HG03280 (cell line): ENCODE data around the gene INAFM1.

Experiments used
- ATAC-seq: cut with Tn5 transposase; IDR thresholded peaks from one replicate; pipeline ENCODE4 v1.9.1; 2021; ENCODE audit warnings: mild to moderate bottlenecking, moderate library complexity; ENCODE audit not compliant: unreplicated experiment

Gene INAFM1

DNA sequence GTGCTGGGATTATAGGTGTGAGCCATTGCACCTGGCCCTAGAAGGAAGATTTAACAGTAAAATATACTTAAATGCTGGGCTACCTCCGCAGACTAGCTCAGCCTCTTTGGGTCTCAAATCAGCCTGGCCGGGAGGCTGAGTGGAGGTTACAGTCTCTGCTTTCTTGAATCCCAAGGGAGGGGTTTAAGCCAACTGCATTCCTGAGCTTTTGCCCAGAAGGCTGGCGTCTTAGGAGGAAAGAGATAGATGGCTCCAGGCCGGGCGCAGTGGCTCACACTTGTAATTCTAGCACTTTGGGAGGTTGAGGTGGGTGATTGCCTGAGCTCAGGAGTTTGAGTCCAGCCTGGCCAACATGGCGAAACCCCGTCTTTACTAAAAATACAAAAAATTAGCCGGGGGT is 34.4 kb downstream of the INAFM1 start:
- ATAC-seq = no peak

DNA sequence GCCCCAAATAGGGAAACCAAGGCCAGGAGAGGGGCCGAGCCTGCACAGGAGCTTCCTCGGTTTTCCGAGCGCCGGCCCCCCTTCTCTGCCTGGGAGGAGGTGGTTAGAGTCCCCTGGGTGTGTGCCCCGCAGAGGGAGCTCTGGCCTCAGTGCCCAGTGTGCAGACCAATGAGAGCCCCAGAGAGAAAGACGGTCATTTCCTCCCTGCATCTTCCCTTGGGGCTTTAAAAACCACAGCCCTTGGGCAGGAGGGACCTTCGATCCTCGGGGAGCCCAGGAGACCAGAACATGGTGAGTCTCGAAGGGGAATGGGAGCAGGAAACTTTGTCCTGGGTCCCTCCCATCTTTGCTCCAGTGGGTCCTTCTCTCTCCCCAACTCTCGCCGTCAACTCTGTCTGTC is 34.9 kb downstream of the INAFM1 start, which contains the start of gene C5AR1:
C5AR1 (plus strand) TSS at position 254 of the 400 bp plus-strand sequence; CDS start at position 289, 35 bp downstream.
- no peak for ATAC-seq

DNA sequence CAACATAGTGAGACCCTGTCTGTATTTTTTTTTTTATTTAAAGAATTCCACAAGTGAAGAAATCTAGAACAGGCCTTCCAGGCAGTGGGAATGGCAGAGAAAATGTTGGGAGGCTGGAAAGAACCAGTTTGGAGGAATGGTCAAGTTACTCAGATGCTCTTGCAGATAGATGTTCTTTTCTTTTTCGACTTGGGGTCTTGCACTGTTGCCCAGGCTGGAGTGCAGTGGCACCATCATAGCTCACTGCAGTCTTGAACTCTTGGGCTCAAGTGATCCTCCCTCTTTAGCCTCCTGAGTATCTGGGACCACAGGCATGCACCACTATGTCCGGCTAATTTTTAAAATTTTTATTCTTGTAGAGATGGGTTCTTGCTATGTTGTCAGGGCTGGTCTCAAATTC is 35.6 kb downstream of the INAFM1 start:
- ATAC-seq = no peak

DNA sequence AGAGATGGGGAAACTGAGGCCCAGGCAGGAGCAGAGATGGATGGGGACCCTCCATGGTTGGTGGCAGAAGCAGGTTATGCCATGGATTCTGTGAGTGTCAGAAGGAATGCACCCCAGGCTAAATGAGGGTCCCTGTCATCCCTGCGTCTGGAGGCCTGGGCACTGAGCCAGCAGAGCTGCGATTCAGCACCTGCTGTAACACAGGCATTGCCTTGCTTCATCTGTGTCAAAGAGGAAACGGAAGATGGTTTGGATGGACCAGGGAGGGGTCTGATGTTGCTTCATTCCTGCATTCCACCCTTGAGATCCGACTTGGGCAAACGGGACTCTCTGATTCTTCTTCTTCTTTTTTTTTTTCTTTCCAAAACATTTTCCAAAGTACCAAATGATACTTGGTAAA is 36.1 kb downstream of the INAFM1 start:
- no peak for ATAC-seq

DNA sequence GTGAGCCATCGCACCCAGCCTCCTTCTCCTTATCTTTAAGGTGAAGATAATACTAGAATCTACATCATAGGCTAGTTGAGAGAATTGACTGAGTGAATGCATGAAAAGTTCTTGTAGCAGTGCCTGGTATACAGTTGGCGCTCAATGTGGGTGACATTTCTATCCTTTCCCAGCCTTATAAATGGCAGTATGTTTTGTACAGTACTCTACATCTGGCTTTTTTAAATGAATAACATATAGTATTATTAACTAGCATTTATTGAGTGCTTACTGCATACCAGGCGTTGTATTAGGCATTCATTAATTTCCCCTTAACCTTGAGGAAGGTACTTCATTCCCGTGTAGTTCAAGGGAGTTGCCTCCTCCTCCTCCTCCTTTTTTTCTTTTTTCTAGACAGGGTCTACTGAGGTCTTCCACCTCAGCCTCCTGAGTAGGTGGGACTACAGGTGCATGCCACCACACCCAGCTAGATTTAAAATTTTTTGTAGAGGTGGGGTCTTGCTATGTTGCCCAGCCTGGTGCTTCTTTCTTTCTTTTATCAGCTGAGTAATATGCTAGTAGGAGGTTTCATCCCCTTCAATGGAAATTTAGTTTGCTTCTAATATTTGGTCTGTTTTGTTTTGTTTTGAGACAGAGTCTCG is 37.8 kb downstream of the INAFM1 start:
- ATAC-seq = no peak

DNA sequence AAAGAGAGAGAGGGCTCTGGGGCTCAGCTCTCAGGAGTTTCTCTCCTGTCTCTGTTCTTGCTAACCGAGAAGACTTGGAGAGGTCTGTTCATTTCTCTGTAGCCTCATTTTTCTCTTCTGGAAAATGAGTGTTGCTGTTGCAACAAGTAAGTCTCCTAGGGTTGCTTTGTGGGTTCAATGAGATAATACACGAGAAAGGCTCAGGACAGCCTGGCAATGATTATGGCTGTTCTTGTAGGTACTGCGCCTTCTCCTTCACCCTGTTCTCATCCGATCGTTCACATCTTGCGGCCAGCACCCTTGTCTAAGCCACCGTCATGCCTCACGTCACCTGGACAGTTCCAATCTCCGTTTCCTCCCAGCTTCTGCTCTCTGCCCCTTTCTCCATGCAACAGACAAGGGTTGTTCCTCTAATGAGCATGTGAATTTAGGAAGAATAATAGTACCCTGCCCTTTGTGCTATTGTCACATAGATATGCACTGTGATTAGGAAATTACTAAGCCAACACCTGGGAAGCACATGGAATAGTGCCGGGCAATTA is 39.1 kb downstream of the INAFM1 start:
- no peak for ATAC-seq

DNA sequence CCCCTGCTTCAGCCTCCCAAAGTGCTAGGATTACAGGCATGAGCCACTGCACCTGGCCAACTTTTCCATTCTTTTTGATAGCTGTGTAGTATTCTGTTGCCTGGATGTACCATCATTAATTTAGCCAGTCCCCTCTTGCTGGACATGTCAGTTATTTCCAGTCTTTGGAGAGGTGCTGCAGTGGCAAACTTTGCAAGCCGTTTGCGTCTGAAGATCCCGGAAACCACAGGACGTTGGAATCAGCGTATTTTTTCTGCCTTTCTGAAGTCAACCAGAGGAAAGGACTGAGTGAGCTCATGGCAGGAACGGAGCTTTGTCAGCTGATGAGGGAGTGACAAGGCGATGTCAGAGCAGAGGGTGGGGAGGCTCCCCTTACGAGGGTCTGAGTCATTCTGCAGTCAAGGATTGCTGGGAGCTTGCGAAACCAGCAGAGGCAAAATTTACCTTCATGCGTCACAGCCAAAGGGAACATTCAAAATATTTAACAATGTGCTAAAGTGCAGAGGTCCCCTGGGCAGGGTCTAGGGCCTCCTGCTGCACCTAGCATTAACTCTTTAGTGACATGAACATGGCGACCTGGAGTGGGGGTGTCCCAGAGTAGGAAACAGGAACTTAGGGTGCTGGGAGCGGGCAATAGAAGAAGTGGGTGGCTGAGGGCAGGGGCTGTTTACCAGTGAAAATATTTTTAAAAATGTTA is 40.6 kb downstream of the INAFM1 start:
- no peak for ATAC-seq

DNA sequence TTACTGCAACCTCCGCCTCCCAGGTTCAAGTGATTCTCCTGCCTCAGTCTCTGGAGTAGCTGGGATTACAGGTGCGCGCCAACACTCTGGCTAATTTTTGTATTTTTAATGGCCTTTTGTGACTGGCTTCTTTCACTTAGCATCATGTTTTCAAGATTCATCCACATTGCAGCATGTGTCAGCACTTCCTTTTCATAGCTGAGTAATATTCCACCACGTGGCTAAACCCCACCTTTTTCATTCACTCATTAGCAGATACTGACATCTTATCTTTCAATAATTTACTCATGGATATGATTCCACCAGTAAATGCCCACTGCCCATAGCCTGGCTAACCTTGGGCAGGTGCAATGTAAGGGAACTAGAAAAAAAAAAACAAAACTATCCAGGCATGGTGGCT is 41.8 kb downstream of the INAFM1 start:
- ATAC-seq = no peak

DNA sequence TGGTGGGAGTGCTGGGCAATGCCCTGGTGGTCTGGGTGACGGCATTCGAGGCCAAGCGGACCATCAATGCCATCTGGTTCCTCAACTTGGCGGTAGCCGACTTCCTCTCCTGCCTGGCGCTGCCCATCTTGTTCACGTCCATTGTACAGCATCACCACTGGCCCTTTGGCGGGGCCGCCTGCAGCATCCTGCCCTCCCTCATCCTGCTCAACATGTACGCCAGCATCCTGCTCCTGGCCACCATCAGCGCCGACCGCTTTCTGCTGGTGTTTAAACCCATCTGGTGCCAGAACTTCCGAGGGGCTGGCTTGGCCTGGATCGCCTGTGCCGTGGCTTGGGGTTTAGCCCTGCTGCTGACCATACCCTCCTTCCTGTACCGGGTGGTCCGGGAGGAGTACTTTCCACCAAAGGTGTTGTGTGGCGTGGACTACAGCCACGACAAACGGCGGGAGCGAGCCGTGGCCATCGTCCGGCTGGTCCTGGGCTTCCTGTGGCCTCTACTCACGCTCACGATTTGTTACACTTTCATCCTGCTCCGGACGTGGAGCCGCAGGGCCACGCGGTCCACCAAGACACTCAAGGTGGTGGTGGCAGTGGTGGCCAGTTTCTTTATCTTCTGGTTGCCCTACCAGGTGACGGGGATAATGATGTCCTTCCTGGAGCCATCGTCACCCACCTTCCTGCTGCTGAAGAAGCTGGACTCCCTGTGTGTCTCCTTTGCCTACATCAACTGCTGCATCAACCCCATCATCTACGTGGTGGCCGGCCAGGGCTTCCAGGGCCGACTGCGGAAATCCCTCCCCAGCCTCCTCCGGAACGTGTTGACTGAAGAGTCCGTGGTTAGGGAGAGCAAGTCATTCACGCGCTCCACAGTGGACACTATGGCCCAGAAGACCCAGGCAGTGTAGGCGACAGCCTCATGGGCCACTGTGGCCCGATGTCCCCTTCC is 45.5 kb downstream of the INAFM1 start:
- ATAC-seq = no peak

DNA sequence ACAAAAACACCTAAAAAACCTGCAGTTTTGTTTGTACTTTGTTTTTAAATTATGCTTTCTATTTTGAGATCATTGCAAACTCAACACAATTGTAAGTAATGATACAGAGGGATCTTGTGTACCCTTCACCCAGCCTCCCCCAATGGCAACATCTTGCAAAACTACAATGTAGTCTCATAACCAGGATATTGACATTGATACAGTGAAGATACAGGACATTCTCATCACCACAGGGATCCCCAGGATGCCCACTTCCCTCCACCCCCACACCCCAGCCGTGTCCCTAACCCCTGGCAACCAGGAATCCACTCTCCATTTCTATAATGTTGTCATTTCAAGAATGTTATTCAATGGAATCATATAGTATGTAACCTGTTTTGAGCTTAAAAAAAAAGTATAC is 46.9 kb downstream of the INAFM1 start:
- no peak for ATAC-seq

DNA sequence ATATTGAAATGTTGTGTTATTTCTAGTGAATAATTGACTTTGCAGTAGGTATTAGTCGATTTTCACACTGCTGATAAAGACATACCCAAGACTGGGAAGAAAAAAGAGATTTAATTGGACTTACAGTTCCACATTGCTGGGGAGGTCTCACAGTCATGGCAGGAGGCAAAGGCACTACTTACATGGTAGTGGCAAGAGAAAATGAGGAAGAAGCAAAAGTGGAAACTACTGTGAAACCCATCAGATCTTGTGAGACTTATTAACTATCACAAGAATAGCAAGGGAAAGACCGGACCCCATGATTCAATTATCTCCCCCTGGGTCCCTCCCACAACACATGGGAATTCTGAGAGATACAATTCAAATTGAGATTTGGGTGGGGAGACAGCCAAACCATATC is 47.4 kb downstream of the INAFM1 start:
- ATAC-seq = no peak

DNA sequence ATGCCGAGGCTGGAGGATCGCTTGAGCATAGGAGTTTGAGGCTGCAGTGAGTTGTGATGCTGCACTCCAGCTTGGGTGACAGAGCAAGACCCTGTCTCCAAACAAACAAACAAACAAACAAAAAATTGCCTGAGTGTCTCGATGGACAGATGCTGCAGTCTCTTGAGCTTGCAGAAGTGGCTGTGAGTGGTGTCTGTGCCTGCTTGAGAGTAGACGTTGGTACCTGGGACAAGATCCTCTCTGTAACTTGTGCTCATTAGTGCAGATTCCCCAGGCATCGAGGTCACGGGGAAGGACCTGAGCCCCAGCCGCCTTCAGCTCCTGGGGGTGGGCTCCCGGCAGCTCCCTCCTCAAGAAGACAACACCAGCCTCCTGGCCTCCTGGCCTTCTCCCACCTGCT is 48.7 kb downstream of the INAFM1 start:
- ATAC-seq = no peak

DNA sequence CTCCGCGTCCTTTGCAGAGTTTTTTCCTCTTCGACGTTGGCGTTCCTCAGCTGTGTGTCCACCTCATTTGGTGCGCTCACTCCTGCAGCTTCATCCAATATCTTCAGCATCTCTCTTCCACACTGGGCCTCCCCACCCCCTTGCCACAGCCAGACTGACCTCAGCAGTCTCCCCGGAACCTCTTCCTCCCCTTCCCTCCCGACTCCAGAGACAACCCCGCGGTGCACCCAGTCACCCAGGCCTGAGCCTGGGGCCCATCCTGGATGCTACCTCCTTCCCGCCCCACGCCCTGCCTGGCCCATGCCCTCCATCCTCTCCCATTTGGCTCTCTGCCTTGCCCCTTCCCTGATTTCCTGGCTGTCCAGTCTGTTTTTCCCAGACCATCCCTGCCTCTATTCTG is 49.2 kb downstream of the INAFM1 start:
- ATAC-seq = no peak

DNA sequence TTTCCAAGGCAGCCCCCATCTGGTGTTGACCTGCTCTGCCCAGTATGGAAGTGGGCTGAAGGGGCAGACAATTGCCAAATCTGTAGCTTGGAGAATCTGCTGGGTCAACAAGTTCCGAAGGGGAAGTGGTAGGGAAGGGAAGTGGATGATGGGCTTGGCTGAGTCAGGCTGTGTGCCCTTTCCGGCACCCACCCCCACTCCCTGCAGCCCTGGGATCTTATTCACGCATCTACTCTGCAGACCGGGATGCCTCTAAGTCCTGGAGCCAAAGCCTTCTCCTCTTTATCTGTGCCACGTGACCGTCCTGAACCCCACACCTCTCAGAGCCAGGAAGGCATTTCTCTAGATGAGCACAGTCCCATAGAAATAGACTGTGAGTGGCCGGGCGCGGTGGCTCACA is 49.8 kb downstream of the INAFM1 start:
- no peak for ATAC-seq
